Thyroid gland (tissue), 4 donors: ENCODE data around the gene BBLN. TPM values are rescaled to one million over a fixed set of nuclear protein-coding genes. Genes with fewer than 3 reads are reported as not detected.

Source experiments
- DNase-seq, 2 donors: peaks; one replicate each; pipeline ENCODE4 v3.0.0-alpha.2; 2019
- H3K27ac ChIP-seq, 3 donors: fragments of 200-600 bp; sonication (generic); 1 replicate in 2 of 3; 2 replicates in 1 of 3; pipeline ENCODE4 v1.5.1; 2016 to 2019; ENCODE audit warnings: mild to moderate bottlenecking in 1 of 3, moderate library complexity in 1 of 3
- H3K27me3 ChIP-seq: fragments of 200-600 bp; sonication (generic); one replicate; pipeline ENCODE4 v1.5.1; 2019
- H3K36me3 ChIP-seq, 2 donors: fragments of 200-600 bp; sonication (generic); one replicate each; pipeline ENCODE4 v1.5.1; 2016 to 2019
- H3K4me1 ChIP-seq, 2 donors: fragments of 200-600 bp; sonication (generic); one replicate each; pipeline ENCODE4 v1.5.1; 2017 to 2019
- H3K4me3 ChIP-seq, 3 donors: fragments of 200-600 bp; sonication (generic); replicated peaks in 1 of 3; 1 replicate in 2 of 3; 2 replicates in 1 of 3; pipeline ENCODE4 v1.5.1; 2016; ENCODE audit warnings: mild to moderate bottlenecking in 1 of 3
- H3K9me3 ChIP-seq: fragments of 200-600 bp; sonication (generic); one replicate; pipeline ENCODE4 v1.5.1; 2017
- POLR2A ChIP-seq, 2 donors: fragments of 450-650 bp; IDR thresholded peaks; one replicate each; pipeline ENCODE4 v1.6.1; 2017; ENCODE audit warnings: antibody characterized with exemption in 2 of 2, mild to moderate bottlenecking in 2 of 2, moderate library complexity in 1 of 2
- WGBS, 2 donors: methylation state at CpG; one replicate each; pipeline ENCODE4 v1.1.5; 2017; 5-methylcytosine and 5-hydroxymethylcytosine counted together
- intact Hi-C: fragments of 100-400 bp; cut with DNase I; formaldehyde crosslinking; loops from one replicate; pipeline ENCODE4 v1.15.1; 2023
- total RNA-seq, 4 donors: library from RNA; depleted of rRNA; stranded (reverse); fragments of >200 nt; gene quantifications; one replicate each; pipeline ENCODE4 v1.2.3, GENCODE V29; 2016
- TF ChIP-seq, protein P1 (sequence below), 6 experiments: fragments of 200-600 bp in 3 of 6; fragments of 450-650 bp in 3 of 6; sonication (generic) in 3 of 6; IDR thresholded peaks; one replicate each; pipeline ENCODE4 v1.5.1; 2016 to 2019; ENCODE audit warnings: antibody characterized with exemption in 6 of 6, mild to moderate bottlenecking in 2 of 6, inconsistent platforms in 1 of 6, moderate library complexity in 1 of 6

BBLN gene
- total RNA-seq, 4 donors from 2014 or later = 98.1 to 204 (median 172) TPM

DNA sequence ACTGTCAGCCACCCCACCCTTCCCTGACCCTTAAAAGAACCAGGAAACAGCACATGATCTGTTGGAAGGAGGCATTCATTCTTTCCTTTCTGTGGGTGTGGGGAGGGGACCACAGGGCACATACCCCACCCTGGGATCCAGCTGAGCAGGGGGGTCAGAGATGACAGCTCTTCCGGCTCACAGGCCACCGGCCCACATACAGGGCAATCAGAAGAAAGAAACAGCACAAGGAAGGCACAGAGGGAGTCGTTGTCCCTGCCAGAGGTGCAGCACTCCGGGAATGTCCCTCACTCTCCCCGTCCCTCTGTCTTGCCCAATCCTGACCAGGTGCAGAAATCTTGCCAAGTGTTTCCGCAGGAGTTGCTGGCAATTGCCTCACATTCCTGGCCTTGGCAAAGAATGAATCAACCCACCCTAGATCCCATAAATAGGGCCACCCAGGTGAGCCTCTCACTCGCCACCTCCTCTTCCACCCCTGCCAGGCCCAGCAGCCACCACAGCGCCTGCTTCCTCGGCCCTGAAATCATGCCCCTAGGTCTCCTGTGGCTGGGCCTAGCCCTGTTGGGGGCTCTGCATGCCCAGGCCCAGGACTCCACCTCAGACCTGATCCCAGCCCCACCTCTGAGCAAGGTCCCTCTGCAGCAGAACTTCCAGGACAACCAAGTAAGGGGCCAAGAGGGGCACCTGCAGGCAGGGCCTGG, 10.9 kb upstream of the BBLN start, which contains the start of gene LCN2:
TSS of gene LCN2 (plus strand) at position 453 of the 701 bp plus-strand sequence. CDS start at position 526, 73 bp downstream.
- TF ChIP-seq POLR2A (IDR thresholded peaks at IDR 0.05) = no peak
- TF ChIP-seq, protein P1, sequence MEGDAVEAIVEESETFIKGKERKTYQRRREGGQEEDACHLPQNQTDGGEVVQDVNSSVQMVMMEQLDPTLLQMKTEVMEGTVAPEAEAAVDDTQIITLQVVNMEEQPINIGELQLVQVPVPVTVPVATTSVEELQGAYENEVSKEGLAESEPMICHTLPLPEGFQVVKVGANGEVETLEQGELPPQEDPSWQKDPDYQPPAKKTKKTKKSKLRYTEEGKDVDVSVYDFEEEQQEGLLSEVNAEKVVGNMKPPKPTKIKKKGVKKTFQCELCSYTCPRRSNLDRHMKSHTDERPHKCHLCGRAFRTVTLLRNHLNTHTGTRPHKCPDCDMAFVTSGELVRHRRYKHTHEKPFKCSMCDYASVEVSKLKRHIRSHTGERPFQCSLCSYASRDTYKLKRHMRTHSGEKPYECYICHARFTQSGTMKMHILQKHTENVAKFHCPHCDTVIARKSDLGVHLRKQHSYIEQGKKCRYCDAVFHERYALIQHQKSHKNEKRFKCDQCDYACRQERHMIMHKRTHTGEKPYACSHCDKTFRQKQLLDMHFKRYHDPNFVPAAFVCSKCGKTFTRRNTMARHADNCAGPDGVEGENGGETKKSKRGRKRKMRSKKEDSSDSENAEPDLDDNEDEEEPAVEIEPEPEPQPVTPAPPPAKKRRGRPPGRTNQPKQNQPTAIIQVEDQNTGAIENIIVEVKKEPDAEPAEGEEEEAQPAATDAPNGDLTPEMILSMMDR (IDR thresholded peaks at IDR 0.05) = no peak
- intact Hi-C loops = no loop called here
- 32 to 35% methylated on average over 9 of the region's 9 CpGs for WGBS, 2 donors
- Histone ChIP-seq H3K27me3 (no peaks in the 10 kb centered on the region), H3K27ac (peak within 1 kb of the TSS in 2 of 3 donors; percentile 3 to 47), H3K36me3 (no peaks in the 10 kb centered on the region), H3K9me3 (no peaks in the 10 kb centered on the region), H3K4me1 (peaks cover 16 to 33% of the 10 kb centered on the region in 2 donors), H3K4me3 (no peak within 1 kb of the TSS)
- peak; percentile 80 to 85 for DNase-seq

DNA sequence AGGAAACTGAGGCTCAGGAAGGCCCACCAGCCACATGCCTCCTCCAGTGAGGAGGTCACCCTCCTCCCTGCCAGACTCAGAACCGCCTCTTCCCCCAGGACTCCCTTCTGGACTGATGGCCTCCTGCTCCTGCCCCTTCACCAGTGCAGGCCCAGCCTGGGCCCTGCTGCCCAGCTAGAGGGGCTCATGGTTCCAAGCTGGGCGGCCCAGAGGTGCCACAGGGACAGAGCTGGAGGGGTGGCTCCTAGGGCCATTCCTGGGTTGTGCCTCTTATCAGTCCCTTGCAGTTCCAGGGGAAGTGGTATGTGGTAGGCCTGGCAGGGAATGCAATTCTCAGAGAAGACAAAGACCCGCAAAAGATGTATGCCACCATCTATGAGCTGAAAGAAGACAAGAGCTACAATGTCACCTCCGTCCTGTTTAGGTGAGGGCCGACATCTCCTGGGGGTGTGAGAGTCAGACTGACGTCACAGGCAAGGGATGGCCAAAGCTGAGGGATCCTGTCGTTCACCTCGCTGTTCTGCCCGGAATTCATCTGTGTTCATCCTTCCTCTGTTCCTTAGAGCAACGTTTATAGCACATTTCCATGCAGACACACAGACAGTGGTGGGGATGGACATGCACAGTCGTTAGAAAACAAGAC, 10.0 kb upstream of the BBLN start:
- Histone ChIP-seq H3K4me1 (peaks cover 16 to 33% of the 10 kb centered on the region in 2 donors), H3K27me3 (no peaks in the 10 kb centered on the region), H3K27ac (no peak overlapping the region), H3K36me3 (no peaks in the 10 kb centered on the region), H3K9me3 (no peaks in the 10 kb centered on the region), H3K4me3 (no peak overlapping the region)
- TF ChIP-seq, protein P1 (IDR thresholded peaks at IDR 0.05) = no peak
- no peak for TF ChIP-seq POLR2A (IDR thresholded peaks at IDR 0.05)
- no peak for DNase-seq
- 72 to 81% methylated on average over 10 to 11 of the region's 11 CpGs for WGBS, 2 donors
- intact Hi-C loops = no loop called here

DNA sequence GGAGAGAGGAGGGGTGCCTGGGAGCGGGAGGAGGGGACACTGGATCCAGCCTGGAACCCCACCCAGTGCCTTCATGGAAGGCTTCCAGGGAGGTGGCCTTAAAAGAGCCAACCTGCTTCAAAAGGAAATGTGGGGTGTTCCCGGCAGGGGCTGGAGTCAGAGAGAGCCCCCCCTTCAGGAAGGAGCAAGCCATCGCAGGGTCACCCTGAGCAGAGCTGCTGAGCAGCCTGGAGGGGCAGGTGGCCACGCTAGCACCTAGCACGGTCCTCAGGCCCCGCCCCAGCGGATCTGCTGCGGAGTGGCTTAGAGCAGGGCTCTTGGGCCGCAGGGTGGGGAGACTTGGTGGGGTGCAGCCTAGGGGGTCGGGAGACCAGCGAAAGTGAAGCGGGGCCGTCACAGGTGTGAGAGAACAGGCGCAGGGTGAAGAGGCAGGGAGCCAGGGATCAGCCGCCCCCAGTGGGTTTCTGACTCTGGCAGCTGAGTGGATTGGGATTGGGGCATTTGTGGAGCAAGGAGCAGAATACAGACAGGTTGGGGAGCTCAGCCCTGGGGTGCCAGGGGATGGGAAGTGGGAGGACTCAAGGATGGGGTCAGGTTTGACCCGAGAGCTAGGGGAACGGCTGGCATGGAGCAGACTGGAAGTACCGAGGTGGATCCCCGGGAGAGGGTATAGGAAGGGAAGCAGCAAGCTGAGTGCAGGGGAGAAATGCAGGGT, 9.3 kb upstream of the BBLN start:
- Histone ChIP-seq H3K36me3 (no peaks in the 10 kb centered on the region), H3K4me1 (peaks cover 13 to 28% of the 10 kb centered on the region in 2 donors), H3K4me3 (no peak overlapping the region), H3K27me3 (no peaks in the 10 kb centered on the region), H3K9me3 (no peaks in the 10 kb centered on the region), H3K27ac (no peak overlapping the region)
- intact Hi-C loops = no loop called here
- 70% methylated on average over 19 of the region's 19 CpGs for WGBS, 2 donors
- no peak for TF ChIP-seq POLR2A (IDR thresholded peaks at IDR 0.05)
- TF ChIP-seq, protein P1 (IDR thresholded peaks at IDR 0.05) = no peak
- DNase-seq = no peak

DNA sequence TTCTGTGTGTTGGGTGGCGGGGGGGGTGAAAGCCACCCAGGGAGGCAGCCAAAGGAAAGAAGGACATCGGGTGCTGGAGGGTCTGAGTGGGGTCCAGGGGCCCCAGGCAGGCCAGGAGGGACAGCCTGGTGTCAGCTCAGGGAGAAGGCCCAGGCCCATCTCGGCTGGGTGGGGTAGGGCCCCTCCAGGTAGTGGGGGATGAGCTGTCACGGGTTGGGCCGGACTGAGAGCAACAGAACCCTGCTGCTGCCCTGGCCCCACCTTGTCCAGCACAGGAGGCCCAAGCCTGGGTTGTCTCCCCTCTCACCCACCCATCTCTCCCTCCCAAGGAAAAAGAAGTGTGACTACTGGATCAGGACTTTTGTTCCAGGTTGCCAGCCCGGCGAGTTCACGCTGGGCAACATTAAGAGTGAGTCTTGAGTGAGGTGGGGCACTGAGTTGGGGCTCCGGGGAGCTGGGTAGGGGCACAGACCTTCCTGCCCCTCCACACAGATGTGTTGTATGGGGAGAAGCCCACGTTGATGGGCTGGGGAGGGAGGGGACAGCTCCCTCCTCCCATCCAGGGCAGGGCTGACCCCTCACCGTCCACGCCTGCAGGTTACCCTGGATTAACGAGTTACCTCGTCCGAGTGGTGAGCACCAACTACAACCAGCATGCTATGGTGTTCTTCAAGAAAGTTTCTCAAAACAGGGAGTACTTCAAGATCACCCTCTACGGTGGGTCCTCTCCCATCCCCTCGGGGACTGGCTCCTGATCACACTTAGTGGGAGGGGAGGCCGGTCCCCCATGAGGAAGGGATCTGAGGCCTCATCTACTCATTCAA, 8.5 kb upstream of the BBLN start:
- intact Hi-C loops = no loop called here
- no peaks in the 10 kb centered on the region for H3K27me3 ChIP-seq
- H3K4me1 ChIP-seq = peaks cover 9 to 20% of the 10 kb centered on the region in 2 donors
- H3K9me3 ChIP-seq = no peaks in the 10 kb centered on the region
- H3K4me3 ChIP-seq = no peak overlapping the region
- TF ChIP-seq, protein P1 (IDR thresholded peaks at IDR 0.05) = no peak
- TF ChIP-seq POLR2A (IDR thresholded peaks at IDR 0.05) = no peak
- DNase-seq = no peak
- 82 to 85% methylated on average over 10 to 15 of the region's 18 CpGs for WGBS, 2 donors
- H3K27ac ChIP-seq = no peak overlapping the region
- H3K36me3 ChIP-seq = no peaks in the 10 kb centered on the region
